HEK293 (cell line): ENCODE data around the gene TMA7B.

Source experiments
- CTCF ChIA-PET: fragments of 350-600 bp; formaldehyde crosslinking; extraction: SDS; loops from one replicate; lab custom pipeline; 2021; ENCODE audit warnings: antibody characterized with exemption; lab: Yijun Ruan, JAX
- POLR2A ChIA-PET: fragments of 300-600 bp; formaldehyde crosslinking; extraction: SDS; loops from one replicate; lab custom pipeline; 2020; ENCODE audit warnings: antibody characterized with exemption, inconsistent platforms; lab: Yijun Ruan, JAX
- H3K27ac ChIP-seq: fragments of 200-500 bp; sonication (Bioruptor generic); 2 replicates; pipeline ENCODE4 v1.5.1; 2014; ENCODE audit warnings: low read depth, low read length, control low read depth, inconsistent platforms; ENCODE audit errors: extremely low read depth
- H3K36me3 ChIP-seq, 2 experiments: fragments of 200-500 bp in 1 of 2; sonication (Bioruptor generic) in 1 of 2; 1 replicate in 1 of 2; 2 replicates in 1 of 2; pipeline ENCODE4 v1.5.1; 2014 to 2017; ENCODE audit warnings: inconsistent platforms in 2 of 2, low read length in 2 of 2; ENCODE audit not compliant: control insufficient read depth in 2 of 2, insufficient read depth in 1 of 2
- H3K4me1 ChIP-seq: fragments of 200-500 bp; sonication (Bioruptor generic); 2 replicates; pipeline ENCODE4 v1.5.1; 2014; ENCODE audit warnings: mild to moderate bottlenecking, low read length, inconsistent platforms; ENCODE audit not compliant: control insufficient read depth, insufficient read depth
- H3K4me3 ChIP-seq: 2 replicates; pipeline ENCODE4 v1.5.1; 2011; ENCODE audit warnings: low read depth, mild to moderate bottlenecking, control low read depth, low read length, moderate library complexity
- H3K9me3 ChIP-seq: fragments of 200-500 bp; sonication (Bioruptor generic); 2 replicates; pipeline ENCODE4 v1.5.1; 2014; ENCODE audit warnings: low read depth, low read length, inconsistent platforms; ENCODE audit not compliant: control insufficient read depth, insufficient read depth
- KLF10 ChIP-seq: fragments of 450-650 bp; IDR thresholded peaks from 2 replicates; pipeline ENCODE4 v1.5.1; 2018; ENCODE audit warnings: missing biosample characterization, mild to moderate bottlenecking, missing genetic modification characterization
- MYNN ChIP-seq: fragments of 450-650 bp; formaldehyde crosslinking; IDR thresholded peaks from 2 replicates; pipeline ENCODE4 v1.5.1; 2016; ENCODE audit warnings: missing biosample characterization, missing genetic modification characterization, borderline replicate concordance
- SCRT1 ChIP-seq: fragments of 450-650 bp; formaldehyde crosslinking; IDR thresholded peaks from 2 replicates; pipeline ENCODE4 v1.5.1; 2016; ENCODE audit warnings: missing biosample characterization, missing genetic modification characterization, borderline replicate concordance
- WT1 ChIP-seq: fragments of 450-650 bp; formaldehyde crosslinking; IDR thresholded peaks from 2 replicates; pipeline ENCODE4 v1.5.1; 2016; ENCODE audit warnings: missing biosample characterization, missing genetic modification characterization
- ZBTB21 ChIP-seq: fragments of 450-650 bp; formaldehyde crosslinking; IDR thresholded peaks from 2 replicates; pipeline ENCODE4 v1.5.1; 2017; ENCODE audit warnings: missing biosample characterization, missing genetic modification characterization
- ZEB2 ChIP-seq: fragments of 450-650 bp; formaldehyde crosslinking; IDR thresholded peaks from 2 replicates; pipeline ENCODE4 v1.5.1; 2016; ENCODE audit warnings: missing biosample characterization, missing genetic modification characterization
- ZFHX2 ChIP-seq: fragments of 450-650 bp; formaldehyde crosslinking; conservative IDR thresholded peaks from 2 replicates; pipeline ENCODE4 v1.5.1; 2016; ENCODE audit warnings: missing biosample characterization, missing genetic modification characterization
- ZFP3 ChIP-seq: fragments of 450-650 bp; formaldehyde crosslinking; IDR thresholded peaks from 2 replicates; pipeline ENCODE4 v1.5.1; 2016; ENCODE audit warnings: low read depth, missing biosample characterization, missing genetic modification characterization
- ZIC2 ChIP-seq: fragments of 450-650 bp; formaldehyde crosslinking; IDR thresholded peaks from 2 replicates; pipeline ENCODE4 v1.5.1; 2016; ENCODE audit warnings: missing biosample characterization, missing genetic modification characterization
- ZNF114 ChIP-seq: fragments of 450-650 bp; formaldehyde crosslinking; IDR thresholded peaks from 2 replicates; pipeline ENCODE4 v1.5.0; 2017; ENCODE audit warnings: missing biosample characterization, missing genetic modification characterization
- ZNF169 ChIP-seq: fragments of 450-650 bp; formaldehyde crosslinking; IDR thresholded peaks from 2 replicates; pipeline ENCODE4 v1.5.1; 2016; ENCODE audit warnings: missing biosample characterization, missing genetic modification characterization
- ZNF175 ChIP-seq: fragments of 450-650 bp; formaldehyde crosslinking; IDR thresholded peaks from 2 replicates; pipeline ENCODE4 v1.5.1; 2016; ENCODE audit warnings: missing biosample characterization, missing genetic modification characterization
- ZNF184 ChIP-seq: fragments of 450-650 bp; IDR thresholded peaks from 2 replicates; pipeline ENCODE4 v1.5.1; 2018; ENCODE audit warnings: missing biosample characterization, mild to moderate bottlenecking, missing genetic modification characterization
- ZNF311 ChIP-seq: fragments of 450-650 bp; formaldehyde crosslinking; IDR thresholded peaks from 2 replicates; pipeline ENCODE4 v1.5.1; 2017; ENCODE audit warnings: missing biosample characterization, missing genetic modification characterization, borderline replicate concordance
- ZNF548 ChIP-seq: fragments of 450-650 bp; formaldehyde crosslinking; IDR thresholded peaks from 2 replicates; pipeline ENCODE4 v1.5.1; 2016; ENCODE audit warnings: missing biosample characterization, missing genetic modification characterization
- ZNF623 ChIP-seq: fragments of 450-650 bp; formaldehyde crosslinking; IDR thresholded peaks from 2 replicates; pipeline ENCODE4 v1.5.1; 2016; ENCODE audit warnings: missing biosample characterization, missing genetic modification characterization
- ZNF629 ChIP-seq: fragments of 450-650 bp; formaldehyde crosslinking; IDR thresholded peaks from 2 replicates; pipeline ENCODE4 v1.5.1; 2017; ENCODE audit warnings: missing biosample characterization, missing genetic modification characterization
- ZNF776 ChIP-seq: fragments of 450-650 bp; formaldehyde crosslinking; IDR thresholded peaks from 2 replicates; pipeline ENCODE4 v1.5.0; 2017; ENCODE audit warnings: missing biosample characterization, missing genetic modification characterization, borderline replicate concordance
- ZNF837 ChIP-seq: fragments of 450-650 bp; formaldehyde crosslinking; IDR thresholded peaks from 2 replicates; pipeline ENCODE4 v1.5.1; 2016; ENCODE audit warnings: missing biosample characterization, missing genetic modification characterization
- ZSCAN23 ChIP-seq: fragments of 450-650 bp; formaldehyde crosslinking; IDR thresholded peaks from 2 replicates; pipeline ENCODE4 v1.5.1; 2016; ENCODE audit warnings: missing biosample characterization, missing genetic modification characterization
- TF ChIP-seq, protein P1 (sequence below): fragments of 450-650 bp; formaldehyde crosslinking; IDR thresholded peaks from 2 replicates; pipeline ENCODE4 v1.5.1; 2017; ENCODE audit warnings: missing biosample characterization, mild to moderate bottlenecking, missing genetic modification characterization, moderate library complexity
- TF ChIP-seq, protein P2 (sequence below): fragments of 450-650 bp; formaldehyde crosslinking; IDR thresholded peaks from 2 replicates; pipeline ENCODE4 v1.5.1; 2016; ENCODE audit warnings: missing biosample characterization, missing genetic modification characterization
- TF ChIP-seq, protein P3 (sequence below): fragments of 450-650 bp; formaldehyde crosslinking; IDR thresholded peaks from 2 replicates; pipeline ENCODE4 v1.5.1; 2016; ENCODE audit warnings: missing biosample characterization, missing genetic modification characterization, borderline replicate concordance
- TF ChIP-seq, protein P4 (sequence below): fragments of 450-650 bp; formaldehyde crosslinking; IDR thresholded peaks from 2 replicates; pipeline ENCODE4 v1.5.1; 2016; ENCODE audit warnings: missing biosample characterization, missing genetic modification characterization, low read depth
- TF ChIP-seq, protein P5 (sequence below): fragments of 450-650 bp; formaldehyde crosslinking; IDR thresholded peaks from 2 replicates; pipeline ENCODE4 v1.5.1; 2016; ENCODE audit warnings: missing biosample characterization, missing genetic modification characterization

The TMA7B gene

DNA sequence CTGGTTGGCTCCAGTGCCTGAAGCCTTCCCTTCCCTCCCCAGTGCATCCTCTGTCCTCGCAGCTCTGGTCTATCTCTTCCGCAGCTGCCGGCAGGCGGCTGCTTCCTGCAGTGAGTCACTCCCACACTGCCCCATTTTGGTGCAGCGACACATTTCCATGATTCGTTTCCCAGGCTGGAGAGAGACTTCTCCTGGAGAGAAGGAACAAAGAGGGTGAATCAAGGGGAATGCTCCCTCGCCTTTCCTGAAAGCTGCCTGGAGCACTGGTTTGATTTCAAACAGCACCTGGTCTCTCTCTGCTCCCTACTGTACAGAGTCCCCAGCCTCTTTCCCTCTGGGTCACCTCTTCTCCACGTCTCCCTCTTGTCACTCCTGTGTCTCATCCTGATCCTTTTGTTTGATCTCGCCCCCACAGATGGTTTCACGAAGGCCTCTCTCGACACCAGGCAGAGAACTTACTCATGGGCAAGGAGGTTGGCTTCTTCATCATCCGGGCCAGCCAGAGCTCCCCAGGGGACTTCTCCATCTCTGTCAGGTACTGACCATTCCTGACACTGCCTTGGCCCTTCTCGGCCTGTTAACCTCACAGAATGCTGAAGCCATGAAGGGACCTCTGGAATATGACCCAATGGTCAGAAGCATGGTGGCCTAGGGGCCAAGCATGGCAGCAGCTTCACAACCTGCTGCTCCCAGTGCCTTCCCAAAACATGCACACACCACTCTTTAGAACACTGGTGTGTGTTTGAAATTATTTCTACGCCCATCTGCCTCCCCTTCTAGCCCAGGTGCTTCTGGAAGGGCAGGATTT, at the start of gene TMA7B:
Gene TMA7B (plus strand): TSS at position 758 of the 808 bp plus-strand sequence. CDS start 3,978 bp downstream, outside the sequence.
- H3K36me3 ChIP-seq, result no peaks in the 10 kb centered on the region
- ChIA-PET CTCF (interaction anchor here (0.8 kb wide), 1 partner anchor 12 kb away, joined by 3 read pairs; no protein-coding TSS in a partner anchor), POLR2A (interaction anchor here (0.6 kb wide), 1 partner anchor 216 kb away, joined by 3 read pairs; no protein-coding TSS in a partner anchor)
- TF ChIP-seq, protein P1, sequence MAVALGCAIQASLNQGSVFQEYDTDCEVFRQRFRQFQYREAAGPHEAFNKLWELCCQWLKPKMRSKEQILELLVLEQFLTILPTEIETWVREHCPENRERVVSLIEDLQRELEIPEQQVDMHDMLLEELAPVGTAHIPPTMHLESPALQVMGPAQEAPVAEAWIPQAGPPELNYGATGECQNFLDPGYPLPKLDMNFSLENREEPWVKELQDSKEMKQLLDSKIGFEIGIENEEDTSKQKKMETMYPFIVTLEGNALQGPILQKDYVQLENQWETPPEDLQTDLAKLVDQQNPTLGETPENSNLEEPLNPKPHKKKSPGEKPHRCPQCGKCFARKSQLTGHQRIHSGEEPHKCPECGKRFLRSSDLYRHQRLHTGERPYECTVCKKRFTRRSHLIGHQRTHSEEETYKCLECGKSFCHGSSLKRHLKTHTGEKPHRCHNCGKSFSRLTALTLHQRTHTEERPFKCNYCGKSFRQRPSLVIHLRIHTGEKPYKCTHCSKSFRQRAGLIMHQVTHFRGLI (tag by site-specific recombination), result no peak
- TF ChIP-seq ZNF629 (tag by site-specific recombination) (no peak), ZNF837 (tag by site-specific recombination) (no peak), ZNF548 (no peak), KLF10 (tag by site-specific recombination) (no peak), ZFHX2 (peak; percentile 19; the same call in 1 of the 2 replicates), ZIC2 (tag by site-specific recombination) (peak; percentile 18; the same call in 1 of the 2 replicates), SCRT1 (tag by site-specific recombination) (no peak), ZBTB21 (tag by site-specific recombination) (no peak), ZFP3 (tag by site-specific recombination) (no peak)
- TF ChIP-seq, protein P2, sequence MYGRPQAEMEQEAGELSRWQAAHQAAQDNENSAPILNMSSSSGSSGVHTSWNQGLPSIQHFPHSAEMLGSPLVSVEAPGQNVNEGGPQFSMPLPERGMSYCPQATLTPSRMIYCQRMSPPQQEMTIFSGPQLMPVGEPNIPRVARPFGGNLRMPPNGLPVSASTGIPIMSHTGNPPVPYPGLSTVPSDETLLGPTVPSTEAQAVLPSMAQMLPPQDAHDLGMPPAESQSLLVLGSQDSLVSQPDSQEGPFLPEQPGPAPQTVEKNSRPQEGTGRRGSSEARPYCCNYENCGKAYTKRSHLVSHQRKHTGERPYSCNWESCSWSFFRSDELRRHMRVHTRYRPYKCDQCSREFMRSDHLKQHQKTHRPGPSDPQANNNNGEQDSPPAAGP, result no peak
- TF ChIP-seq, protein P3, sequence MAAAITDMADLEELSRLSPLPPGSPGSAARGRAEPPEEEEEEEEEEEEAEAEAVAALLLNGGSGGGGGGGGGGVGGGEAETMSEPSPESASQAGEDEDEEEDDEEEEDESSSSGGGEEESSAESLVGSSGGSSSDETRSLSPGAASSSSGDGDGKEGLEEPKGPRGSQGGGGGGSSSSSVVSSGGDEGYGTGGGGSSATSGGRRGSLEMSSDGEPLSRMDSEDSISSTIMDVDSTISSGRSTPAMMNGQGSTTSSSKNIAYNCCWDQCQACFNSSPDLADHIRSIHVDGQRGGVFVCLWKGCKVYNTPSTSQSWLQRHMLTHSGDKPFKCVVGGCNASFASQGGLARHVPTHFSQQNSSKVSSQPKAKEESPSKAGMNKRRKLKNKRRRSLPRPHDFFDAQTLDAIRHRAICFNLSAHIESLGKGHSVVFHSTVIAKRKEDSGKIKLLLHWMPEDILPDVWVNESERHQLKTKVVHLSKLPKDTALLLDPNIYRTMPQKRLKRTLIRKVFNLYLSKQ, result no peak
- no peak within 1 kb of the TSS for H3K27ac ChIP-seq
- no peaks in the 10 kb centered on the region for H3K9me3 ChIP-seq
- no peaks in the 10 kb centered on the region for H3K4me1 ChIP-seq
- no peak within 1 kb of the TSS for H3K4me3 ChIP-seq

DNA sequence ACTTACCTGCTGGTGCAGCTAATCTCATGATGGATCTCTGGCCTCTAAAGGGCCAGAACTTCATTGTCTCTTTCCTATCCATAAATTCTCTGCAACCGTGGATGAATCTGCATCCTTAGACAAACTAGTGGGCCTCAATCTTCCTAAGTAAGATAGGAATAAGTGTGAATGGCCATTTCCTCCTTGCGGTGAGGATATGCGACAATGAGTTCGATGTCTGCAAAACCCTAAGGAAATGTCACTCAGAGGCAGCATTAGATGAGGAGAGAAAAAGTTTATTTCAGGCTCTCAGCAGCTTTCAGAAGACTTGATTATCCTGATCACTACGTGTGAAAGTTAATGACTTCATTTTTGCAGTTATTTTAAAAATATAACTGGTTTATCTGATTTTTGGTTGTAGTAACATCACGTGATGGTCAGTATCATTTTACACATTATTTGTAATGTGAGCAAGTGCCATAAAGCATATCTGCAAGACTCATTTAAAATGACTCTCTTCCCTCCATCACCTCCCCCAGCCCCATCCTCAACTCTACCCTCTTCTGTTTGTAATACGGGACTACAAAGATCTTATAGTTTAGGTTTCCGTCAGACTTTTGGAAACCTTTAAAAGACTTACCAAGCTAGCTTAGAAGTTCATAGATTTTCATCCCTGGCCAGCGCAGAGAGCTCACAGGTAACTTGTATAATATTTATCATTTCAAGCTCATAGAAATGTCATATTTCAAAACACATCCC, 49.2 kb upstream of the TMA7B start:
- Histone ChIP-seq H3K4me3 (no peak overlapping the region), H3K36me3 (no peaks in the 10 kb centered on the region), H3K9me3 (no peaks in the 10 kb centered on the region), H3K4me1 (no peaks in the 10 kb centered on the region), H3K27ac (no peak overlapping the region)
- POLR2A ChIA-PET, result no interaction called here
- CTCF ChIA-PET, result interaction anchor here (0.7 to 0.9 kb wide), 2 partner anchors 15 to 357 kb away, joined by 3 to 5 read pairs; no protein-coding TSS in a partner anchor
- no peak for TF ChIP-seq ZNF623 (tag by site-specific recombination)
- TF ChIP-seq ZNF776 (tag by site-specific recombination), result no peak
- no peak for TF ChIP-seq ZSCAN23
- no peak for TF ChIP-seq MYNN
- TF ChIP-seq, protein P4, sequence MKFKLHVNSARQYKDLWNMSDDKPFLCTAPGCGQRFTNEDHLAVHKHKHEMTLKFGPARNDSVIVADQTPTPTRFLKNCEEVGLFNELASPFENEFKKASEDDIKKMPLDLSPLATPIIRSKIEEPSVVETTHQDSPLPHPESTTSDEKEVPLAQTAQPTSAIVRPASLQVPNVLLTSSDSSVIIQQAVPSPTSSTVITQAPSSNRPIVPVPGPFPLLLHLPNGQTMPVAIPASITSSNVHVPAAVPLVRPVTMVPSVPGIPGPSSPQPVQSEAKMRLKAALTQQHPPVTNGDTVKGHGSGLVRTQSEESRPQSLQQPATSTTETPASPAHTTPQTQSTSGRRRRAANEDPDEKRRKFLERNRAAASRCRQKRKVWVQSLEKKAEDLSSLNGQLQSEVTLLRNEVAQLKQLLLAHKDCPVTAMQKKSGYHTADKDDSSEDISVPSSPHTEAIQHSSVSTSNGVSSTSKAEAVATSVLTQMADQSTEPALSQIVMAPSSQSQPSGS (tag by site-specific recombination), result no peak
- TF ChIP-seq WT1 (tag by site-specific recombination), result no peak
- no peak for TF ChIP-seq ZNF175 (tag by site-specific recombination)
- TF ChIP-seq ZNF169 (tag by site-specific recombination), result no peak
- TF ChIP-seq ZEB2 (tag by site-specific recombination), result no peak
- TF ChIP-seq ZNF114 (tag by site-specific recombination), result no peak
- no peak for TF ChIP-seq ZNF311 (tag by site-specific recombination)
- TF ChIP-seq ZNF184 (tag by site-specific recombination), result no peak
- TF ChIP-seq, protein P5, sequence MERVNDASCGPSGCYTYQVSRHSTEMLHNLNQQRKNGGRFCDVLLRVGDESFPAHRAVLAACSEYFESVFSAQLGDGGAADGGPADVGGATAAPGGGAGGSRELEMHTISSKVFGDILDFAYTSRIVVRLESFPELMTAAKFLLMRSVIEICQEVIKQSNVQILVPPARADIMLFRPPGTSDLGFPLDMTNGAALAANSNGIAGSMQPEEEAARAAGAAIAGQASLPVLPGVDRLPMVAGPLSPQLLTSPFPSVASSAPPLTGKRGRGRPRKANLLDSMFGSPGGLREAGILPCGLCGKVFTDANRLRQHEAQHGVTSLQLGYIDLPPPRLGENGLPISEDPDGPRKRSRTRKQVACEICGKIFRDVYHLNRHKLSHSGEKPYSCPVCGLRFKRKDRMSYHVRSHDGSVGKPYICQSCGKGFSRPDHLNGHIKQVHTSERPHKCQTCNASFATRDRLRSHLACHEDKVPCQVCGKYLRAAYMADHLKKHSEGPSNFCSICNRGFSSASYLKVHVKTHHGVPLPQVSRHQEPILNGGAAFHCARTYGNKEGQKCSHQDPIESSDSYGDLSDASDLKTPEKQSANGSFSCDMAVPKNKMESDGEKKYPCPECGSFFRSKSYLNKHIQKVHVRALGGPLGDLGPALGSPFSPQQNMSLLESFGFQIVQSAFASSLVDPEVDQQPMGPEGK (tag by site-specific recombination), result no peak
